NCI-H1417 treated with DMSO at 0.1 percent for 48 hours (cell line): ENCODE results near the gene ZBTB17.
"Not testable (repeated sequence)": the region's sequence is repeated elsewhere in the genome, so short reads cannot be mapped to it uniquely, and the experiment has no call there.

ENCODE experiments used
- DNase-seq: peaks from one replicate; lab custom pipeline; 2025; lab: John Stamatoyannopoulos, UW

Gene ZBTB17

DNA sequence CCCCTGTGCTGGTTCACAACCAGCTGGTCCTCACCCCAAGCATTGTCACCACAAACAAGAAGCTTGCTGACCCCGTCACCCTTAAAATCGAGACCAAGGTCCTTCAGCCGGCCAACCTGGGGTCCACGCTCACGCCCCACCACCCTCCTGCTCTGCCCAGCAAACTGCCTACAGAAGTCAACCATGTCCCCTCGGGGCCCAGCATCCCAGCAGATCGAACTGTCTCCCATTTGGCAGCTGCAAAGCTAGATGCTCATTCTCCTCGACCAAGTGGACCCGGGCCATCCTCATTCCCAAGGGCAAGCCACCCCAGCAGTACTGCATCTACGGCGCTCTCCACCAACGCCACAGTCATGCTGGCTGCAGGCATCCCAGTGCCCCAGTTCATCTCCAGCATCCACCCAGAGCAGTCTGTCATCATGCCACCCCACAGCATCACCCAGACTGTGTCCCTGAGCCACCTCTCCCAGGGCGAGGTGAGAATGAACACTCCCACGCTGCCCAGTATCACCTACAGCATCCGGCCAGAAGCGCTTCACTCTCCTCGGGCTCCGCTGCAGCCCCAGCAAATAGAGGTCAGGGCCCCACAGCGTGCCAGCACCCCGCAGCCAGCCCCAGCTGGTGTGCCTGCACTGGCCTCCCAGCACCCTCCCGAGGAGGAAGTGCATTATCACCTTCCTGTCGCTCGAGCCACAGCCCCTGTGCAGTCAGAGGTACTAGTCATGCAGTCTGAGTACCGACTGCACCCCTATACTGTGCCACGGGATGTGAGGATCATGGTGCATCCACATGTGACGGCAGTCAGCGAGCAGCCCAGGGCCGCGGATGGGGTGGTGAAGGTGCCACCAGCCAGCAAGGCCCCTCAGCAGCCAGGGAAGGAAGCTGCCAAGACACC lies 40.6 kb downstream of the ZBTB17 start:
- DNase-seq: no peak

DNA sequence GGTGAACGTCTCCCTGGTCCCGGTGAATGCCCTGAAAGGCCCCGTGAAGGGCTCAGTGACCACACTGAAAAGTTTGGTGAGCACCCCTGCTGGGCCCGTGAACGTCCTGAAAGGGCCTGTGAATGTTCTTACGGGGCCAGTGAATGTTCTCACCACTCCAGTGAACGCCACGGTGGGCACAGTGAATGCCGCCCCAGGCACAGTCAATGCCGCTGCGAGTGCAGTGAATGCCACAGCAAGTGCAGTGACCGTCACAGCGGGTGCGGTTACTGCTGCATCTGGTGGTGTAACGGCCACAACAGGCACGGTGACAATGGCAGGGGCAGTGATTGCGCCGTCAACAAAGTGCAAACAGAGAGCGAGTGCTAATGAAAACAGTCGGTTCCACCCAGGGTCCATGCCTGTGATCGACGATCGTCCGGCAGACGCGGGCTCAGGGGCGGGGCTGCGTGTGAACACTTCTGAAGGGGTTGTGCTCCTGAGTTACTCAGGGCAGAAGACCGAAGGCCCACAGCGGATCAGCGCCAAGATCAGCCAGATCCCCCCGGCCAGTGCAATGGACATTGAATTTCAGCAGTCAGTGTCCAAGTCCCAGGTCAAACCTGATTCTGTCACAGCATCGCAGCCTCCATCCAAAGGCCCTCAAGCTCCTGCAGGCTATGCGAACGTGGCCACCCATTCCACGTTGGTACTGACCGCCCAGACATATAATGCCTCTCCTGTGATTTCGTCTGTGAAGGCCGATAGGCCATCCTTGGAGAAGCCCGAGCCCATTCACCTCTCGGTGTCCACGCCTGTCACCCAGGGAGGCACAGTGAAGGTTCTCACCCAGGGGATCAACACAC lies 41.5 kb downstream of the ZBTB17 start:
- no peak for DNase-seq

DNA sequence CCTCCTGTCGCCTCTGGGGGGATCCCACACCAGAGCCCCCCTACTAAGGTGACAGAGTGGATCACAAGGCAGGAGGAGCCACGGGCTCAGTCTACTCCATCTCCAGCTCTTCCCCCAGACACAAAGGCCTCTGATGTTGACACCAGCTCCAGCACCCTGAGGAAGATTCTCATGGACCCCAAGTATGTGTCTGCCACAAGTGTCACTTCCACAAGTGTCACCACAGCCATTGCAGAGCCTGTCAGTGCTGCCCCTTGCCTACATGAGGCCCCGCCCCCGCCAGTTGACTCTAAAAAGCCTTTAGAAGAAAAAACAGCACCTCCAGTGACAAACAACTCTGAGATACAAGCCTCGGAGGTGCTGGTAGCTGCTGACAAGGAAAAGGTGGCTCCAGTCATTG lies 42.2 kb downstream of the ZBTB17 start:
- no peak for DNase-seq

GRCh38 chr1:15932612-15933011 lies 43.3 kb downstream of the ZBTB17 start:
- DNase-seq: no peak

DNA sequence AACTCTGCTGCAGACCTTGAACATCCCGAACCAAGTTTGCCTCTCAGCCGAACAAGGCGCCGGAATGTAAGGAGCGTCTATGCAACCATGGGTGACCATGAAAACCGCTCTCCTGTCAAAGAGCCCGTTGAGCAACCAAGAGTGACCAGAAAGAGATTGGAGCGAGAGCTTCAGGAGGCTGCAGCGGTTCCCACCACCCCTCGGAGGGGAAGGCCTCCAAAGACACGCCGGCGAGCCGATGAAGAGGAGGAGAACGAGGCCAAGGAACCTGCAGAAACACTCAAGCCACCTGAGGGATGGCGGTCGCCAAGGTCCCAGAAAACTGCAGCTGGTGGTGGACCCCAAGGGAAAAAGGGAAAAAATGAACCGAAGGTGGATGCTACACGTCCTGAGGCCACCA lies 44.0 kb downstream of the ZBTB17 start:
- no peak for DNase-seq

DNA sequence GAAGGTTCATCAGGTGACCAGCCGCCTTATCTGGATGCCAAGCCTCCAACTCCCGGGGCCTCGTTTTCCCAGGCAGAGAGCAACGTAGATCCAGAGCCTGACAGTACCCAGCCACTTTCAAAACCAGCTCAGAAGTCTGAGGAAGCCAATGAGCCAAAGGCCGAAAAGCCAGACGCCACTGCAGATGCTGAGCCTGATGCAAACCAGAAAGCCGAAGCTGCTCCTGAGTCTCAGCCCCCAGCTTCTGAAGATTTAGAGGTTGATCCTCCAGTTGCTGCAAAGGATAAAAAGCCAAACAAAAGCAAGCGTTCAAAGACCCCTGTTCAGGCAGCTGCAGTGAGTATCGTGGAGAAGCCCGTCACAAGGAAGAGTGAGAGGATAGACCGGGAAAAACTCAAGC lies 44.5 kb downstream of the ZBTB17 start:
- DNase-seq: no peak

DNA sequence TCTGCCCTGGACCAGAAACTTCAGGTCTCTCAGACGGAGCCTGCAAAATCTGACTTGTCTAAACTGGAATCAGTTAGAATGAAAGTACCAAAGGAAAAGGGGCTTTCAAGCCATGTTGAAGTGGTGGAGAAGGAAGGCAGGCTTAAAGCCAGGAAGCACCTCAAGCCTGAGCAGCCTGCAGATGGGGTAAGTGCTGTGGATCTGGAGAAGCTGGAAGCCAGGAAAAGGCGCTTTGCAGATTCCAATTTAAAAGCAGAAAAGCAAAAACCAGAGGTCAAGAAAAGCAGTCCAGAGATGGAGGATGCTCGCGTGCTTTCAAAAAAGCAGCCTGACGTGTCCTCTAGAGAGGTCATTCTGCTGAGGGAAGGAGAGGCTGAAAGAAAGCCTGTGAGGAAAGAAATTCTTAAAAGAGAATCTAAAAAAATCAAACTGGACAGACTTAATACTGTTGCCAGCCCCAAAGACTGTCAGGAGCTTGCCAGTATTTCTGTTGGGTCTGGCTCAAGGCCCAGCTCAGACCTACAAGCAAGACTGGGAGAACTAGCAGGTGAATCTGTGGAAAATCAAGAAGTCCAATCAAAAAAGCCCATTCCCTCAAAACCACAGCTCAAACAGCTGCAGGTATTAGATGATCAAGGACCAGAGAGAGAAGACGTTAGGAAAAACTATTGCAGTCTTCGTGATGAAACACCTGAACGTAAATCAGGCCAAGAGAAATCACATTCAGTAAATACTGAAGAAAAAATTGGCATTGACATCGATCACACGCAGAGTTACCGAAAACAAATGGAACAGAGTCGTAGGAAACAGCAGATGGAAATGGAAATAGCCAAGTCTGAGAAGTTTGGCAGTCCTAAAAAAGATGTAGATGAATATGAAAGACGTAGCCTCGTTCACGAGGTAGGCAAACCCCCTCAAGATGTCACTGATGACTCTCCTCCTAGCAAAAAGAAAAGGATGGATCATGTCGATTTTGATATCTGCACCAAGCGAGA lies 46.6 kb downstream of the ZBTB17 start:
- DNase-seq: no peak

GRCh38 chr1:15926448-15926847 lies 49.5 kb downstream of the ZBTB17 start:
- DNase-seq: not testable (repeated sequence)

DNA sequence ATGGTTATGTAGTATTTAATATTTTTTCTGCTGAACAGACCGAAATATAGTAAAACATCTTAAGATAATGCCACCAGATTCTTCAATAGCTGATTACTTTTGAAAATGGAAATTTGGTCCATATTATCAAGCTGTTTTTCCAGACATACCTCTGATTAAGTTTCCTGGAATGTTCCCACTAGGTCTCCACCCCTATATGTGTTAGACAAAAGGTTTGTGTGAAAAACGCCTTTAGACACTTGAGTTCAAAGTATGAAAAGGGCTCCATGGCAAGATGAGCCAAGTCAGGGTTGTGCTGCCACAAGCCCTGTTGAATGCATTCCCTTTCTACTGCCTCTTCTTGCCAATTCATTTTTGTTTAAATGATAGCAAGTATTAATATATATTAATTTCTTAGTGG lies 52.7 kb downstream of the ZBTB17 start:
- DNase-seq: no peak

DNA sequence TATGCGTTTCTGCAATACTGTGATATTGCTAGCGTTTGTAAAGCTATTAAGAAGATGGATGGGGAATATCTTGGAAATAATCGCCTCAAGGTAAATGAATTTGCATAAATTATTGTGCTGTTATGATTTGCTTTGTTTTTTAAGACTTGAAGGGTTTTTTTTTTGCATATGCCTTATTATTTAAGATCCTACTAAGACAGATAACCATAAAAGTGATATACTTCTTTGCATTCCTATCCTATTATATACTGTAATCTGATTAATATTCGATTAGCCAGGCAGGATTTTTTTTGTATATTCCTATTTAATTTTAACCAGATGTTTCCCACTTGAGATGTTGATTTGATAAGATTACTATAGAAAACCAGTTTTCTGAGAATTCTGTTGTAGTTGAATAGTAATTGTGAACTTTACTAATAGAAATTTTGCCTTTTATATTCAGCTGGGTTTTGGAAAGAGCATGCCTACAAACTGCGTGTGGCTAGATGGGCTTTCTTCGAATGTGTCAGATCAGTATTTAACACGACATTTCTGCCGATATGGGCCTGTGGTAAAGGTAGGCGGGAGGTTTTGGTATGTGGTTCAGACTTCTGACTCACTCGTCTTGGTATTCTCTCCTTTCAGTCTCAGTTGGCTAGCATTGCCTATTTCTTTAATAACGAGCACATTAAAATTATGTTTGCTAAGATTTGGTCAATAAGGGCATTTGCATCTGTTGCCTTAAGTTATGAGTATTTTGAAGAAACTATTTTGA lies 56.8 kb downstream of the ZBTB17 start:
- no peak for DNase-seq

DNA sequence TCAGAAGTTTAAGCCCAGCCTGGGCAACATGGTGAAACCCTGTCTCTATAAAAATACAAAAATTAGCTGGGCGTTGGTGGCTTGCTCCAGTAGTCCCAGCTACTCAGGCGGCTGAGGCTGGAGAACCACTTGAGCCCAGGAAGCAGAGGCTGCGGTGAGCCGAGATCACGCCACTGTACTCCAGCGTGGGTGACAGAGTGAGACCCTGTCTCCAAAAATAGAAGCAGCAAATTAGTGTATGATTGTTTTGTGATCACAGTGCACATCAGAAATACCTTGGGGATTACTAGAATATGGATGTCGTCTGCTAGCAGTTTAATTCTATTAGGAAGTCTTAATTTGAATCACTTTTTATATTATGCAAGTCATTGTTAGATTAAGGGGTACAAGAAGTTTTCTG lies 59.0 kb downstream of the ZBTB17 start:
- DNase-seq: no peak

GRCh38 chr1:15916417-15916816 lies 59.5 kb downstream of the ZBTB17 start:
- DNase-seq: no peak

DNA sequence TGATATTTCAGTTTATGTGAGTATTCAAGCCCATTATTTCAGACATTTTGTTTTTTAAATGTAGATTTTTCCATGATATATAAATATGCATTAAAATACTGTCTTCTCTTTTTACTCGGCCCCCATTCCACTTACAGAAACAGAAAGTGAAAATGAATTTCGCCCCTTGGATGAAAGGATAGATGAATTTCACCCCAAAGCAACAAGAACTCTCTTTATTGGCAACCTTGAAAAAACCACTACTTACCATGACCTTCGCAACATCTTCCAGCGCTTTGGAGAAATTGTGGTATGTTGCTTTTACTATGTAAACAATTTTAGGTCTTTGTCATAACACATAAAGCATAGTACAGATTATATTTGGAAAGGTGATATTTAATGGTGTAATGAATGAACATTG lies 59.9 kb downstream of the ZBTB17 start:
- no peak for DNase-seq

DNA sequence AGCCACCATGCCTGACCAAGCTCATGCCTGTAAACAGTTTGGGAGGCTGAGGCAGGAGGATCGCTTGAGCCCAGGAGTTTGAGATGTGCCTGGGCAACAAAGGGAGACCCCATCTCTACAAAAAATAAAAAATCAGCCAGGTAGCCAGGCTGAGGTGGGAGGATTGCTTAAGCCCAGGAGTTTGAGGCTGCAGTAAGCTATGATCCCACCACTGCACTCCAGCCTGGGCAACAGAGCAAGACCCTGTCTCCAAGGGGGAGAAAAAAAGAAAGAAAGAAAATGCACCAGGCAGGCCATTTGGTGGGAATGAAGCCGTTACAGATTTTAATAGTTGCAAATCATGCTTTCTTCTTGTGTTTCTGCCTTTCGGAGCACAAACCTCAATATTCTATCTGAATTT lies 62.3 kb downstream of the ZBTB17 start:
- not testable (repeated sequence) for DNase-seq

DNA sequence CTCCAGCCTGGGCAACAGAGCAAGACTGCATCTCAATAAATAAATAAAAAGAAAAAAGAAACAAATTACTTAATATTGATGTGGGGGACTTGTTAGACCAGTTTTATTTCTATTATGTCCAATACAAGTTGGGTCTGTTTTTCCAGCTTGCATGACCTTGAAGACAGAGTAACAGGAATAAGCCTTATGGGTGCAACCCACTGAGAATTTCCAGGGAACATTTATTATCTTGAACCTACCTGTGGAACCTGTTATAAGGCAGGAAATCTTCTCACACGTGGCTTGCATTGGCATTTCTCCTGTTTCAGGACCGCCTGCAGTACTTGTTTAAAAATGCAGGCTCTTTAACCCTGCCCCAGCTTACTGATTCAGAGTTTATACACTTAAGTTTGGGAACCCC lies 64.0 kb downstream of the ZBTB17 start:
- no peak for DNase-seq

DNA sequence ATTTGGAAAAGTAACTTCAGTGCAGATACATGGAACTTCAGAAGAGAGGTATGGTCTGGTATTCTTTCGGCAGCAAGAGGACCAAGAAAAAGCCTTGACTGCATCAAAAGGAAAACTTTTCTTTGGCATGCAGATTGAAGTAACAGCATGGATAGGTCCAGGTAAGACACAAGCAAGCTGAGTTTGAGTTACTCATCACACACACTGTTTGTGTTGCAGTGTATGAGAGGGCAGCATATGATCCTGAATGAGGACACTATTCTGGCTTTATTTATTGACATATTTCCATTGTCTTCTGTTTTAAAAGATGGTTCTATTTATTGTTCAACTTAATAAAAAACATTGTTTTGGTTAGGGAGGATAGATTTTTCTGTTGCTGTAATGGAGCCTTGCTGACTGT lies 64.8 kb downstream of the ZBTB17 start:
- DNase-seq: no peak

- no peak for DNase-seq
Measured at GRCh38 chr1:15908597-15908996, 67.3 kb downstream of the ZBTB17 start.

- DNase-seq: no peak
Measured at GRCh38 chr1:15902882-15903281, 73.0 kb downstream of the ZBTB17 start.

DNA sequence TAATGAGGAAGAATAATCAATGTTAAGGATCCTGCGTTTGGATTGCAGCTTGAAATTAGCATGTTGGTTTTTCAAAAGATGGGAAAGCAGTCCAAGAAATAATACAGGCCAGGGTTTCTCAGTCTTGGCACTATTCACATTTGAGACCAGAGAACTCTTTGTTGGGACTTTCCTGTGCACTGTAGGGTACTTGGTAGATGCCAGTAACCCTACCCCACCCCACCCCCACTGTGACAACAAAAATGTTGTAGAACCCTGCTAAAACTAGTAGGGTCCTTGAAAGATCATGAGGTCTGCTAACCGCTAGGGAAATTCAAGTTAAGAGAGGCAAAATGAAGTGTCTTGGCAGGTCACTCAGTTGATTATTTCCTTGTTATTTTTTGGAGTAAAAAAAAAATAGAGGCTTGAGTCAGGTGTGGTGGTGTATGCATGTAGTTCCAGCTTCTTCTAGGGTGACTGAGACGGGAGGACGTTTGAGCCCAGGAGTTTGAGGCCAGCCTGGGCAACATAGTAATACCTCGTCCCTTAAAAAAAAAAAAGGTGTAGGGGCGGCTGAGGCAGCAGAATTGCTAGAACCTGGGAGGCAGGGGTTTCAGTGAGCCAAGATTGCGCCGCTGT lies 75.1 kb downstream of the ZBTB17 start:
- no peak for DNase-seq

GRCh38 chr1:15899266-15899665 lies 76.6 kb downstream of the ZBTB17 start:
- no peak for DNase-seq
